ENCODE data around the gene GATD1.
A peak's percentile ranks its signal among the peaks of the same experiment; 100 is the strongest.

The GATD1 gene

DNA sequence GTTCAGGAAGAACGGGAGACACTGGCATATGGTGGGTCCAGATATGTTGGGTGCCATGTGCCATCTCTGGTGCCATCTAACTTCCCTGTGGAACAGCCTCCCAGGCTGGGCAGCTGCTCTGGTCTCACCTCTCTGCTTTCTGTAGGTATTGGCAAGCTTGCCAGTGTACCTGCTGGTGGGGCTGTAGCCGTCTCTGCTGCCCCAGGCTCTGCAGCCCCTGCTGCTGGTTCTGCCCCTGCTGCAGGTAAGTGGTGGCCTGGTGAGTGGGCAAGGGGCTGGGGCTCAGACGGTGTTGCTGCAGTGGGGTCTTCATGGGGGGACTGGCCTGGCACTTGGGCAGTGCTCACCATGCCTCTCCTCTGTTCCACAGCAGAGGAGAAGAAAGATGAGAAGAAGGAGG is 35.1 kb upstream of the GATD1 start:
- DNase-seq, result no peak

DNA sequence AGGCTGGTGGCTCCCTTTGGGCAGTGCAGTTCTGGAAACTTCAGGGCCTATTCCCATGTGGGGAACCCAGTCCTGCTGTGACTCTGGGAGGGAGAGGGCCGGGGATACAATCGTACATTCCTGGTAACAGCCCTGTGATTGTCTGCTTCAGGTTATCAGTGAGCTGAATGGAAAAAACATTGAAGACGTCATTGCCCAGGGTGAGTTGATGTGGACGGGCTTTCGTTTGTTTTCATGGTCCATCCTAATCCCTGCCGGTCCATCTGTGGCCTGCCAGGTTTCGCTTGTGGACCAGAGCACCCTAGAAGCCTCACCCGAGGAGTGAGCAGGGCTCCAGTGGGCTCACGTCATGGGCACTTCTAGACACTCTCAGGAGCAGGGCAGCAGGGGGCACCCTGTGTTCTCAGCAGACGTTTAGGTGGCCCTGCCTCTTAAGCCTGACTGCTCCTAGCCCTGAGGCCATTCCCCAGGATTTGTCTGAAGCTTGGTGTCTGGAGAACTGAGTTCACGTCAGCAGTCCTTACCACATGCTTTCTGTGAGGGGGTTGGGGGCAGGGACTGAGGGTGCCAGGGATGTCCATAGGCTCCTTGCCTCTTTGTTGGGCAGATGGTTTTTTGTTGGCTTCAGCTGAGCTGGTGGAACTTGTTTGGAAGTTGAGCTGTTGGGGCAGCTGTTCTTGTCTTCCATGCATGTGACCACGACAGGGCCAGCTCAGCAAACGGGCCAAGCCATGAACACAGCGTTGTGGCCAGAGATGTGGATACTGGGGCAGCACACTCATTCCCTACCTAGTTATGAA is 34.4 kb upstream of the GATD1 start:
- no peak for DNase-seq

- DNase-seq, result no peak
These were observed 32.8 kb upstream of the GATD1 start for GRCh38 chr11:810040-810567.

DNA sequence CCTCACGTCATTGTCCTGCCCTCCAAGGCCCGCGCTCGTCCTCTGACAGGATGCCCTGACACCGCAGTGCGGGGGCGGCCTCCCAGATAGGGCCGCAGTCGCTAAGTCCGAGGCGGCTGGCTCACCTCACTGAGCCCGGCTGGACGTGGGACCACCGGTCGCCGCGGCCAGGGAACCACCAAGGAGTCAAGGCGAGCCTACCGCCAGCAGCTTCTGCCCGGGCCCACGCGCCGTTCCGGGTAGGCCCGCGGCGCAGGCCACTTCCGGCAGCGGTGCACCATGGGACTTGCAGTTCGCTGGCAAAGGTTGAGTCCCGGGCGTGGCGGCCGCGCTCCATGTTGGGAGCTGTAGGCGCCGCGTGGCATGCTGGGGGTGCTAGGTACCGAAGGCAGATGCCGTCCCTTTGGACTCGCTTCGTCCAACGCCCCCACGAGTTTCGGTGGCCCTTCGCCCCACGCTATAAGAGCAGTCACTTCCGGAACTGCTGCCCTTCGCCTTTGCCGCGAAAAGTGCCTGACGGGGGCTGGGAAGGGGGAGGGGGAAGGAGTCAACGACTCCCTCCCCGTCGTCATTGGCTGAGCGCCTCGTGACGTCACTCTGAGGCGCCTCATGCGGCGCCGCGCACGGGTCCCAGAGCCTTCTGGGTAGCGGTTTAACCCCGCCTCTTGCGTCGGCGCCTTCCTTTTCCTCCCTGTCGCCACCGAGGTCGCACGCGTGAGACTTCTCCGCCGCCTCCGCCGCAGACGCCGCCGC is 32.2 kb upstream of the GATD1 start, which contains the start of gene RPLP2:
RPLP2 (plus strand) TSS at position 681 of the 753 bp plus-strand sequence. CDS start 268 bp downstream, outside the sequence.
- DNase-seq, result peak; percentile 100

- no peak for DNase-seq
These were observed 31.4 kb upstream of the GATD1 start for GRCh38 chr11:808427-809286.

GRCh38 chr11:804599-804964 is 27.3 kb upstream of the GATD1 start:
- no peak for DNase-seq

GRCh38 chr11:803770-804598 is 26.7 kb upstream of the GATD1 start:
- DNase-seq, result peak; percentile 58

DNA sequence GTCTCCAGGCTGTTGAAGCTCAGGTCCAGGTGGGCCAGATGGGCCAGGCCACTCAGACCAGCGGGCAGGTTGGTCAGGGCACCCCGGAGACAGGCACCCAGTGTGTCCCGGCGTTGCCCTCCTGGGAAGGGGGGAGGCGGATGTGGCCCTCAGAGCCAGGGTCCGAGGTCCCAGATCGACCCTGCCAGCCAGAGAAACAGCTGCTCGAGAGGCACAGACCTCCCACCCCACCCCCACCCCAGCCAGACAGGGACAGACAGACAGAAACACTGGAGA is 26.1 kb upstream of the GATD1 start:
- DNase-seq, result no peak

GRCh38 chr11:802693-803466 is 25.6 kb upstream of the GATD1 start:
- DNase-seq, result no peak

GRCh38 chr11:802018-802617 is 24.8 kb upstream of the GATD1 start:
- no peak for DNase-seq

GRCh38 chr11:801097-801780 is 24.0 kb upstream of the GATD1 start:
- no peak for DNase-seq

GRCh38 chr11:800473-800872 is 23.2 kb upstream of the GATD1 start:
- DNase-seq, result no peak

GRCh38 chr11:799641-800316 is 22.5 kb upstream of the GATD1 start:
- DNase-seq, result no peak

GRCh38 chr11:798093-798713 is 20.9 kb upstream of the GATD1 start, which contains the start of gene SLC25A22:
SLC25A22 (minus strand) TSS chr11:798281; CDS start chr11:795006, 3,275 bp downstream.
- peak; percentile 95 for DNase-seq

- DNase-seq, result peak; percentile 94
These were observed 20.2 kb upstream of the GATD1 start for GRCh38 chr11:797296-798092.

GRCh38 chr11:796565-797295 is 19.4 kb upstream of the GATD1 start:
- no peak for DNase-seq

Measured in eye (tissue), 1 donor.